DOHH2 (cell line): ENCODE measurements around the gene TSHZ3.

Source experiments
- CTCF ChIP-seq: fragments of 200-600 bp; sonication (generic); IDR thresholded peaks from one replicate; pipeline ENCODE4 v1.5.1; 2014; ENCODE audit warnings: antibody characterized with exemption, mild to moderate bottlenecking, low read depth, low read length; ENCODE audit not compliant: poor library complexity, severe bottlenecking
- EZH2phosphoT487 ChIP-seq: fragments of 200-600 bp; sonication (generic); IDR thresholded peaks from 2 replicates; pipeline ENCODE4 v1.6.1; 2017; ENCODE audit warnings: borderline replicate concordance, mild to moderate bottlenecking, antibody characterized with exemption, low read length, moderate library complexity, mixed read lengths

GRCh38 chr19:31256593-31256960 lies 92.7 kb downstream of the TSHZ3 start:
- no peak for TF ChIP-seq CTCF
- TF ChIP-seq EZH2phosphoT487: no peak
